C1 segment of cervical spinal cord (tissue), 14 donors: ENCODE results near the gene MMS19.
"Not testable (repeated sequence)": the region's sequence is repeated elsewhere in the genome, so short reads cannot be mapped to it uniquely, and the experiment has no call there.

Source experiments
- DNase-seq, 14 donors: peaks; one replicate each; lab custom pipeline; 2025; lab: John Stamatoyannopoulos, UW

MMS19 gene

GRCh38 chr10:97427571-97428179, 70.5 kb downstream of the MMS19 start:
- no peak for DNase-seq

- DNase-seq: no peak
Observed at GRCh38 chr10:97426776-97427570, 71.2 kb downstream of the MMS19 start.

GRCh38 chr10:97425964-97426775, 72.1 kb downstream of the MMS19 start, which contains the start of gene PGAM1:
Gene PGAM1, plus strand, starts transcription at chr10:97426191. Its CDS starts 117 bp downstream, at chr10:97426308.
- peak; percentile 53 to 98 (median 94) for DNase-seq

- not testable (repeated sequence) for DNase-seq
Observed at GRCh38 chr10:97423757-97424098, 74.5 kb downstream of the MMS19 start.

- no peak for DNase-seq
Observed at GRCh38 chr10:97416565-97416964, 81.7 kb downstream of the MMS19 start.

GRCh38 chr10:97412891-97413304, 85.3 kb downstream of the MMS19 start:
- DNase-seq: no peak

GRCh38 chr10:97411406-97411805, 86.8 kb downstream of the MMS19 start:
- no peak for DNase-seq

GRCh38 chr10:97408496-97408992, 89.7 kb downstream of the MMS19 start:
- no peak for DNase-seq
